NK-92 (cell line): ENCODE data around the gene SRSF9.

Experiments
- DNase-seq: peaks from one replicate; lab custom pipeline; 2025; ENCODE audit not compliant: unreplicated experiment; lab: John Stamatoyannopoulos, UW

Gene SRSF9

GRCh38 chr12:120483621-120484020 is 14.1 kb upstream of the SRSF9 start:
- DNase-seq, result no peak

- DNase-seq, result no peak
Observed at GRCh38 chr12:120481022-120481767, 11.6 kb upstream of the SRSF9 start.

GRCh38 chr12:120480211-120480610 is 10.7 kb upstream of the SRSF9 start:
- DNase-seq, result no peak

GRCh38 chr12:120479458-120479857 is 9.9 kb upstream of the SRSF9 start:
- DNase-seq, result no peak

- DNase-seq, result no peak
Observed at GRCh38 chr12:120475643-120476042, 6.1 kb upstream of the SRSF9 start.

- DNase-seq, result no peak
Observed at GRCh38 chr12:120474616-120474960, 5.0 kb upstream of the SRSF9 start.

- DNase-seq, result no peak
Observed at GRCh38 chr12:120473807-120474615, 4.5 kb upstream of the SRSF9 start.

- DNase-seq, result no peak
Observed at GRCh38 chr12:120472521-120472920, 3.0 kb upstream of the SRSF9 start.

GRCh38 chr12:120470150-120470784 is 719 bp upstream of the SRSF9 start:
- DNase-seq, result no peak

- no peak for DNase-seq
Observed at GRCh38 chr12:120468821-120469449, 613 bp downstream of the SRSF9 start.

- DNase-seq, result no peak
Observed at GRCh38 chr12:120468325-120468820, 1.2 kb downstream of the SRSF9 start.

GRCh38 chr12:120467439-120467838 is 2.1 kb downstream of the SRSF9 start:
- DNase-seq, result no peak

GRCh38 chr12:120466560-120467315 is 2.8 kb downstream of the SRSF9 start:
- no peak for DNase-seq

GRCh38 chr12:120465756-120466155 is 3.8 kb downstream of the SRSF9 start:
- no peak for DNase-seq

GRCh38 chr12:120463712-120464111 is 5.8 kb downstream of the SRSF9 start:
- no peak for DNase-seq

GRCh38 chr12:120462099-120462640 is 7.4 kb downstream of the SRSF9 start:
- no peak for DNase-seq

- no peak for DNase-seq
Observed at GRCh38 chr12:120460157-120460556, 9.4 kb downstream of the SRSF9 start.

GRCh38 chr12:120457133-120457532 is 12.4 kb downstream of the SRSF9 start:
- DNase-seq, result no peak

GRCh38 chr12:120455302-120455701 is 14.2 kb downstream of the SRSF9 start:
- DNase-seq, result no peak

- no peak for DNase-seq
Observed at GRCh38 chr12:120453977-120454376, 15.6 kb downstream of the SRSF9 start.
